Astrocyte of the cerebellum (primary cell): ENCODE measurements around the gene LRP1B.

Experiments
- DNase-seq: peaks from one replicate; pipeline ENCODE4 v3.0.0-alpha.2; 2011; ENCODE audit warnings: low read depth
- H3K4me3 ChIP-seq: 2 replicates; pipeline ENCODE4 v1.5.1; 2011; ENCODE audit warnings: mild to moderate bottlenecking, low read depth, low read length, moderate library complexity
- in situ Hi-C: cut with HindIII; loops from 2 replicates; pipeline ENCODE4 v1.10.0; 2017; ENCODE audit warnings: low sequenced_read_pairs
- TF ChIP-seq, protein P1 (sequence below): IDR thresholded peaks from 2 replicates; pipeline ENCODE4 v1.5.1; 2012; ENCODE audit warnings: low read length, low read depth, moderate library complexity, mild to moderate bottlenecking; ENCODE audit errors: missing control alignments

Gene LRP1B

DNA sequence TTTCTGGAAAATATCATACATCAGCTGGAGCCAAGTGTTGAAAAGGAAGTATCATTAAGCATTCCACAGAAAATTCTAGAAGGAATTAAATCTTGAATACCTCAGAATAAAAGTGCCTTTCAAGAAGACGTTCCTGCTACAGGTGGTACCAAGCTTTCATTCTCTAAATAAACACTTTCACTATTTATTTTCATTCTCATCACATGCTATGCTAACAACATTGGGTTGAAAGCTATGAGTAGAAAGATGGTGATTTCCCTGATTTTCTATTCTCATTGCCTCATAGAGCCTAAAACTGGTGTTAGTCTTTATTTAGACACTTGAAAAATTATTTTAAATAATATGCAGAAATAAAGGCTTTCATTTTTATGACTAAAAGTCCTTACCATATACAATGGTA lies 324.7 kb downstream of the LRP1B start:
- in situ Hi-C loops, result loop anchor here (5.0 kb wide), 1 partner anchor 56 kb away; no protein-coding TSS in a partner anchor
- no peak overlapping the region for H3K4me3 ChIP-seq
- DNase-seq, result no peak
- TF ChIP-seq, protein P1, sequence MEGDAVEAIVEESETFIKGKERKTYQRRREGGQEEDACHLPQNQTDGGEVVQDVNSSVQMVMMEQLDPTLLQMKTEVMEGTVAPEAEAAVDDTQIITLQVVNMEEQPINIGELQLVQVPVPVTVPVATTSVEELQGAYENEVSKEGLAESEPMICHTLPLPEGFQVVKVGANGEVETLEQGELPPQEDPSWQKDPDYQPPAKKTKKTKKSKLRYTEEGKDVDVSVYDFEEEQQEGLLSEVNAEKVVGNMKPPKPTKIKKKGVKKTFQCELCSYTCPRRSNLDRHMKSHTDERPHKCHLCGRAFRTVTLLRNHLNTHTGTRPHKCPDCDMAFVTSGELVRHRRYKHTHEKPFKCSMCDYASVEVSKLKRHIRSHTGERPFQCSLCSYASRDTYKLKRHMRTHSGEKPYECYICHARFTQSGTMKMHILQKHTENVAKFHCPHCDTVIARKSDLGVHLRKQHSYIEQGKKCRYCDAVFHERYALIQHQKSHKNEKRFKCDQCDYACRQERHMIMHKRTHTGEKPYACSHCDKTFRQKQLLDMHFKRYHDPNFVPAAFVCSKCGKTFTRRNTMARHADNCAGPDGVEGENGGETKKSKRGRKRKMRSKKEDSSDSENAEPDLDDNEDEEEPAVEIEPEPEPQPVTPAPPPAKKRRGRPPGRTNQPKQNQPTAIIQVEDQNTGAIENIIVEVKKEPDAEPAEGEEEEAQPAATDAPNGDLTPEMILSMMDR, result no peak

- TF ChIP-seq, protein P1, result no peak
- in situ Hi-C loops, result loop anchor here (5.0 kb wide), 1 partner anchor 57 kb away; no protein-coding TSS in a partner anchor
- no peak overlapping the region for H3K4me3 ChIP-seq
- DNase-seq, result no peak
Measured at GRCh38 chr2:141805302-141805701, 325.5 kb downstream of the LRP1B start.

GRCh38 chr2:141796449-141796848 lies 334.4 kb downstream of the LRP1B start:
- no peak overlapping the region for H3K4me3 ChIP-seq
- in situ Hi-C loops, result no loop called here
- DNase-seq, result no peak
- TF ChIP-seq, protein P1, result no peak

DNA sequence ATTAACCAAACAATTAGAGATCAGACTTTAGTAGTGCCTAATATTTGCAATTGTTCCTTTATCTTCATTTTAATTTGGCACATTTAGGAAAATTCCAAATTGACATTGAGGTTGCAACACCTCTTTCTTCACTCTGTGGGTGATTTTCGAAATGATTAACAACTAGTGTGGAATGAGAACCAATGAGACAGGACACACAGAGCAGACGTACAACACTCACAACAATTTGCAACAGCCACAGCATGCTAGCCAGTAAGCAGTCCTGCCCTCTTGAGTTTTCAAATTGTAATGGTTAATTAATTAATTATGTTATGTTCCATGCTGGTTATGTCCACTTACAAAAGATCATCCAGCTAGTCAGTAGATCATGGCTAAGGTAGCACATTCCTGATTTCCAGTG lies 339.3 kb downstream of the LRP1B start:
- no peak overlapping the region for H3K4me3 ChIP-seq
- no peak for DNase-seq
- TF ChIP-seq, protein P1, result no peak
- in situ Hi-C loops, result no loop called here

- H3K4me3 ChIP-seq, result no peak overlapping the region
- in situ Hi-C loops, result no loop called here
- DNase-seq, result no peak
- TF ChIP-seq, protein P1, result no peak
Measured at GRCh38 chr2:141782574-141782973, 348.2 kb downstream of the LRP1B start.

- in situ Hi-C loops, result no loop called here
- TF ChIP-seq, protein P1, result no peak
- H3K4me3 ChIP-seq, result no peak overlapping the region
- no peak for DNase-seq
Measured at GRCh38 chr2:141778315-141778835, 352.4 kb downstream of the LRP1B start.
